ENCODE data around the gene ADRA1B.

DNA sequence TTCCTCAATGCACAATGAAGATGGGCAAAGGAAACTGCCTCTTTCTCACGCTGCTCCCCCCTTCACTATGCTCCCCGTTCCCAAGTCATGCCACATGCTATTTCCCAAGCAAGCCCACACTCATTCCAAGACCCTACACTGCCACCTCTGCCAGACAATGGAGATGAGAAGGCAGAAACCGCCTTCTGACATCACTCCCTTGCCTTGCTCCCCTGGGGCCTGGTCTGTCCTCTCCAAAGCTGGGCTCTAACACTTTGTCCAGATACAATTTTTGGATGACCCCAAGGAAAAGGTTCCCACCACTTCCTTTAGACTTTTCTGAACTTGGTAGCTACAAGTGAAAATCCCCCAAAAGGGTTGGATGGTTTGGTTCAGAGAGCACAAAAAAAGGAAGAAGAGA is 7.2 kb upstream of the ADRA1B start:
- TF ChIP-seq, protein P1, sequence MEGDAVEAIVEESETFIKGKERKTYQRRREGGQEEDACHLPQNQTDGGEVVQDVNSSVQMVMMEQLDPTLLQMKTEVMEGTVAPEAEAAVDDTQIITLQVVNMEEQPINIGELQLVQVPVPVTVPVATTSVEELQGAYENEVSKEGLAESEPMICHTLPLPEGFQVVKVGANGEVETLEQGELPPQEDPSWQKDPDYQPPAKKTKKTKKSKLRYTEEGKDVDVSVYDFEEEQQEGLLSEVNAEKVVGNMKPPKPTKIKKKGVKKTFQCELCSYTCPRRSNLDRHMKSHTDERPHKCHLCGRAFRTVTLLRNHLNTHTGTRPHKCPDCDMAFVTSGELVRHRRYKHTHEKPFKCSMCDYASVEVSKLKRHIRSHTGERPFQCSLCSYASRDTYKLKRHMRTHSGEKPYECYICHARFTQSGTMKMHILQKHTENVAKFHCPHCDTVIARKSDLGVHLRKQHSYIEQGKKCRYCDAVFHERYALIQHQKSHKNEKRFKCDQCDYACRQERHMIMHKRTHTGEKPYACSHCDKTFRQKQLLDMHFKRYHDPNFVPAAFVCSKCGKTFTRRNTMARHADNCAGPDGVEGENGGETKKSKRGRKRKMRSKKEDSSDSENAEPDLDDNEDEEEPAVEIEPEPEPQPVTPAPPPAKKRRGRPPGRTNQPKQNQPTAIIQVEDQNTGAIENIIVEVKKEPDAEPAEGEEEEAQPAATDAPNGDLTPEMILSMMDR (IDR thresholded peaks at IDR 0.05), result no peak
- no peak for TF ChIP-seq POLR2A (IDR thresholded peaks at IDR 0.05)
